OCI-LY7 (cell line): Measurements from ENCODE around the gene DSG3.

Experiments used
- EZH2phosphoT487 ChIP-seq: fragments of 200-600 bp; sonication (generic); IDR thresholded peaks from 2 replicates; pipeline ENCODE4 v1.6.1; 2018; ENCODE audit warnings: low read depth, borderline replicate concordance, mild to moderate bottlenecking, mixed run types, antibody characterized with exemption, low read length, moderate library complexity, mixed read lengths
- TF ChIP-seq, protein P1 (sequence below): fragments of 200-600 bp; sonication (generic); conservative IDR thresholded peaks from 2 replicates; pipeline ENCODE4 v1.5.1; 2014; ENCODE audit warnings: mild to moderate bottlenecking, antibody characterized with exemption, low read length, moderate library complexity, mixed read lengths

DNA sequence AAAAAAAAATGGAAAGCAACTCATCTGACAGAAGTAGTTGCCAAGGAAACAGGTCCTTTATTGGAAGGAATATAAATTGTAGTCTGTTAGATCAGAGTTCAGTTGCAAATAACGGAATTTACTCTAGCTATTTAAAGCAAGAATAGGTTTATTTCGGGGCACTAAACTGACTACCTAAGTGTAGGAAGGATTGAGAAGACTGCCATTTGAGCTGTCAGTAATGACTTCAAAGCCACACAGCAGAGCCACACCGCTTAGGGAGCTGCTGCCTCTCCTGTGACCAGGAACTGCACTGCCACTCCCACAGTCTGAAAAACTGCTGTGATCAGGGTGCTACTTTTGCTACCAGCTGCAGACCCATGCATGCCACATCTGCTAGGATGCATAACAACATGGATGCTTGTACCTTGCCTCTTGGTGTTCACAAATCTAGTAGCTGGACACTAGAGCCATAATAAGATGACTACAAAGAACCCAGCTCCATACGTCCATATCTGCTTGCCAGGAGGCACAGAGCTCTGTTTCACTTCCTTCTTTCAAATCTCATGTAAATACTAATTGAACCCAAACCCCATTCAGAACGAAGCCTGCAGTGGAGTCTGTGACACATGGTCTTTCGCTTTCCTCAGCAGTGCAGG lies 52.6 kb downstream of the DSG3 start:
- TF ChIP-seq, protein P1, sequence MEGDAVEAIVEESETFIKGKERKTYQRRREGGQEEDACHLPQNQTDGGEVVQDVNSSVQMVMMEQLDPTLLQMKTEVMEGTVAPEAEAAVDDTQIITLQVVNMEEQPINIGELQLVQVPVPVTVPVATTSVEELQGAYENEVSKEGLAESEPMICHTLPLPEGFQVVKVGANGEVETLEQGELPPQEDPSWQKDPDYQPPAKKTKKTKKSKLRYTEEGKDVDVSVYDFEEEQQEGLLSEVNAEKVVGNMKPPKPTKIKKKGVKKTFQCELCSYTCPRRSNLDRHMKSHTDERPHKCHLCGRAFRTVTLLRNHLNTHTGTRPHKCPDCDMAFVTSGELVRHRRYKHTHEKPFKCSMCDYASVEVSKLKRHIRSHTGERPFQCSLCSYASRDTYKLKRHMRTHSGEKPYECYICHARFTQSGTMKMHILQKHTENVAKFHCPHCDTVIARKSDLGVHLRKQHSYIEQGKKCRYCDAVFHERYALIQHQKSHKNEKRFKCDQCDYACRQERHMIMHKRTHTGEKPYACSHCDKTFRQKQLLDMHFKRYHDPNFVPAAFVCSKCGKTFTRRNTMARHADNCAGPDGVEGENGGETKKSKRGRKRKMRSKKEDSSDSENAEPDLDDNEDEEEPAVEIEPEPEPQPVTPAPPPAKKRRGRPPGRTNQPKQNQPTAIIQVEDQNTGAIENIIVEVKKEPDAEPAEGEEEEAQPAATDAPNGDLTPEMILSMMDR: no peak
- no peak for TF ChIP-seq EZH2phosphoT487
